HCEC 1CT (cell line): ENCODE measurements around the gene CDC42EP5.

Source experiments
- DNase-seq: peaks from one replicate; pipeline ENCODE4 v3.0.0-alpha.2; 2017

CDC42EP5 gene

DNA sequence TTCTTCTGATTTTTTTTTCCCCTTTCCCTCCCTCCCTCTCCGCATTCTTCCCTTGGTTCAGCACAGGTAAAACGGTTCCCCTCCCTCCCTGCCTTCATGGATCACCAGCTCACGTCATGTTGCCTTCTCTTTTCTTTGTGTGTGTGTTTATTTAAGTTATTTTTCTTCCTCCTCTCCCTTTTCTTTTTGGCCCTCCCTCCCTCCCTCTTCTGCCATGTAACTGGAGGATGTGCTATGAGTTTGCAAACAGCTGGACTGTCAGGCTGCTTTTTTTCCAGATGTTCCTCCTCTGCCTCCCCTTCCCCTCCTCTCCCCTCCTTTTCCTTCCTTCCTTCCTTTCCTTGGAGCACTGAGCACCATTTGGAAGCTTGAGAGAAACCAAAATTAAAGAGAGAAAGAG lies 11.5 kb downstream of the CDC42EP5 start:
- DNase-seq = no peak

DNA sequence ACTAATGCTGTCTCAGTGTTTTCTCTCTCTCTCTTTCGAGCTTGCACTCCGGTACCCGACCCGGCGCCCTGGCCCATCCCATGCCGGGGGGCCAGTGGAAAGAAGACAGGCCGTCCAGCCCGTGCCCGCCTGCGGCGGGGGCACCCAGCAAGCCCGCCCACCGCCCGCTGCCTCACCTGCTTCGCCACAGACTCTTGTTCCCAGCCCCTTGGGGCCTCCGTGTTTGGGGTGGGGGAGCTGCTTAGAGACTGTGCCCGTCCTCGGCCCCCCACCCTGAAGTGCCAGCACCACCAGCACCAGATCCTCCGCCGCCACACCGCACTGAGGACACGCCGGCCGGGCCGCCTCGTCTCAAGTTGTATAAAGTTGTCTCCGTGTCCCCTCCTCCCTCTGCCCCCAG lies 11.9 kb downstream of the CDC42EP5 start:
- DNase-seq = no peak

GRCh38 chr19:54460230-54461005 lies 12.7 kb downstream of the CDC42EP5 start:
- DNase-seq = no peak

DNA sequence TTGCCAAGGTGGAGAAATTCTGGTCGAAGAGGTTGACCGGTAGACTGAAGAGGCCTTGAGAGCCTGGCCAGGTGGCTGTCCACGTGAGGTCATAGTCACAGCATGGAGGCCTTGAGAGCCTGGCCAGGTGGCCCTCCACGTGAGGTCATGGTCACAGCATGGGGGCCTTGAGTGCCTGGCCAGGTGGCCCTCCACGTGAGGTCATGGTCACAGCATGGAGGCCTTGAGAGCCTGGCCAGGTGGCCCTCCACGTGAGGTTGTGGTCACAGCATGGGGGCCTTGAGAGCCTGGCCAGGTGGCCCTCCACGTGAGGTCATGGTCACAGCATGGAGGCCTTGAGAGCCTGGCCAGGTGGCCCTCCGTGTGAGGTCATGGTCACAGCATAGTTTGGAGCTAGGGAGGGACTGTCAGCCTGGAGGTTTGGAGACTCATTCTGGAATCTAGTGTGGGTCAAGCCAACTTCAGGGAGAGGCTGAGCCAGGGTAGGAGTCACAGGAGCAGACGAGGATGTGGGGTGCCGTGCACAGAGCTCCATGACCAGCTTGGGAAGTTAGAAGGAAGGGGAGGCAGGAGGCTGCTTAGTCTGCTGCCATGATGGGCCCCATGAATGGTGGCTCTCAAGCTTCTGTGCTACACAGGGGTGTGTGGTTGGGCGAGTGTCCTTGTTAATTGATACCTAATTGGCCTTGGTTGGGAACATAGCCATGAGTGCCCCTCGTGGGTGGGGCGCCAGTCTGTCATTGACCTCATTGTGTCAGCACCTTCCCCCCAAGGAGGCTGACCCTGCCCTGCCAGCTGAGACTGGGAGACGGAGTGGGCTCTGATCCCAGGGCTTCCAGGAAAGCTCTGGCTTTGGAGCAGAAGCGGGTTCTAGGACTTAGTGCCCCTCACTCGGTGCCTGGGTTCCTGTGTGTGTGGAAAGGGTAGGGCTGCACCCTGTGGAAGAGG lies 13.5 kb downstream of the CDC42EP5 start:
- no peak for DNase-seq

GRCh38 chr19:54458648-54459281 lies 14.3 kb downstream of the CDC42EP5 start:
- DNase-seq = no peak

DNA sequence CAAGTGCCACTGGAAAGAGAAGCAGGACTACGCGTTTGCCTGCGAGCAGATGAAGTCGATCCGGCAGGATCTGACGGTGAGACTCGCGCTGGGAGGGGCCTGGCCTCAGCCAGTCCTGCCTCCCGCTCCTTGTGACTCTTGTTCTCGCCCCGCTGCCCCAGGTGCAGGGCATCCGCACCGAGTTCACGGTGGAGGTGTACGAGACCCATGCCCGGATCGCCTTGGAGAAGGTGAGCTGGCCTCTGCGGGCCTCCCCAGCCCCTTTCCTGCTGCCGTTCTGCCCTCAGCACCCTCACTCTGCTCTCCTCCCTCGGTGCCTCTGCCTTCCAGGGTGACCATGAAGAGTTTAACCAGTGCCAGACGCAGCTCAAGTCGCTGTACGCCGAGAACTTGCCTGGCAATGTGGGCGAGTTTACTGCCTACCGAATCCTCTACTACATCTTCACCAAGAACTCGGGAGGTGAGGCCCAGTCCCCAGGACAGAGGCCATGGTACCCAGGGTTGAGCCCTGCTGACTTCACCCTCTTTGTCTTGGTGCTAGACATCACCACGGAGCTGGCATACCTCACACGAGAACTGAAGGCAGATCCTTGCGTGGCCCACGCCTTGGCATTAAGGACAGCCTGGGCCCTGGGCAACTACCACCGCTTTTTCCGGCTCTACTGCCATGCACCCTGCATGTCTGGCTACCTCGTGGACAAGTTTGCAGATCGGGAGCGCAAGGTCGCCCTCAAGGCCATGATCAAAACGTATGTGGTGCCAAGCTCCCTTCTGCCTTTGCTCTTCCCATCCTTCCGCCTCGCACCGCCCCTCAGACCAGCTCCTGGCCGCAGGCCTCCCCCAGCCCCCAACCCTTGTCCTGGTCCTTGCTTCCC lies 15.1 kb downstream of the CDC42EP5 start:
- no peak for DNase-seq

GRCh38 chr19:54456423-54457373 lies 16.4 kb downstream of the CDC42EP5 start:
- DNase-seq = no peak

DNA sequence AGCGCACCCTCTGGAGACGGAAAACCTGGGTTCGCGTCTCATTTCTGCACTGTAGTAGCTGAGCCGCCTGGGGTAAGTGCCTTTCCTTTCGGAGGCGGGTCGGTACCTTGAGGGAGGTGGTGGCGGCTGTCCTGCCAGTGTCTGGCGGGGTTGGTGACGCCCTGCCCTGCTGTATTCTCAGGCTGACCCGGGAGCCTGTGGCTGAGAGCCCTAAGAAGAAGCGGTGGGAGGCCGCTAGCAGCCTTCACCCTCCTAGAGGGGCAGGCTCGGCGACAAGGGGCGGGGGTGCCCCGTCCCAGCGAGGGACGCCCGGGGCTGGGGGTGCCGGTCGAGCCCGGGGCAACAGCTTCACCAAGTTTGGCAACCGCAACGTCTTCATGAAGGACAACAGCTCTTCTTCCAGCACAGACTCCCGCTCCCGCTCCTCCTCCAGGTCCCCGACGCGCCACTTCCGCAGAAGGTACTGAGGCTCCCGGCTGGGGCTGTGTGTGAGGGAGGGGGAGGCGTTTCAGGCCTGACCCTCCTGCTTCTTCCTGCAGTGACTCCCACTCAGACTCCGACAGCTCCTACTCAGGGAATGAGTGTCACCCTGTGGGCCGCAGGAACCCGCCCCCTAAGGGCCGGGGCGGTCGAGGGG lies 17.2 kb downstream of the CDC42EP5 start:
- DNase-seq = no peak

- no peak for DNase-seq
These were observed 18.1 kb downstream of the CDC42EP5 start for GRCh38 chr19:54454781-54455675.

GRCh38 chr19:54453921-54454780 lies 18.9 kb downstream of the CDC42EP5 start:
- DNase-seq = no peak

- DNase-seq = no peak
These were observed 20.5 kb downstream of the CDC42EP5 start for GRCh38 chr19:54452626-54453025.

- DNase-seq = no peak
These were observed 21.1 kb downstream of the CDC42EP5 start for GRCh38 chr19:54451997-54452396.

- DNase-seq = no peak
These were observed 21.7 kb downstream of the CDC42EP5 start for GRCh38 chr19:54451331-54451871.

- DNase-seq = no peak
These were observed 23.4 kb downstream of the CDC42EP5 start for GRCh38 chr19:54449701-54450069.

- peak; percentile 98 for DNase-seq
These were observed 24.1 kb downstream of the CDC42EP5 start, which contains the start of gene LENG8 for GRCh38 chr19:54448774-54449700. Gene LENG8 (plus strand): TSS chr19:54449199. CDS start chr19:54451345, 2,146 bp downstream.

DNA sequence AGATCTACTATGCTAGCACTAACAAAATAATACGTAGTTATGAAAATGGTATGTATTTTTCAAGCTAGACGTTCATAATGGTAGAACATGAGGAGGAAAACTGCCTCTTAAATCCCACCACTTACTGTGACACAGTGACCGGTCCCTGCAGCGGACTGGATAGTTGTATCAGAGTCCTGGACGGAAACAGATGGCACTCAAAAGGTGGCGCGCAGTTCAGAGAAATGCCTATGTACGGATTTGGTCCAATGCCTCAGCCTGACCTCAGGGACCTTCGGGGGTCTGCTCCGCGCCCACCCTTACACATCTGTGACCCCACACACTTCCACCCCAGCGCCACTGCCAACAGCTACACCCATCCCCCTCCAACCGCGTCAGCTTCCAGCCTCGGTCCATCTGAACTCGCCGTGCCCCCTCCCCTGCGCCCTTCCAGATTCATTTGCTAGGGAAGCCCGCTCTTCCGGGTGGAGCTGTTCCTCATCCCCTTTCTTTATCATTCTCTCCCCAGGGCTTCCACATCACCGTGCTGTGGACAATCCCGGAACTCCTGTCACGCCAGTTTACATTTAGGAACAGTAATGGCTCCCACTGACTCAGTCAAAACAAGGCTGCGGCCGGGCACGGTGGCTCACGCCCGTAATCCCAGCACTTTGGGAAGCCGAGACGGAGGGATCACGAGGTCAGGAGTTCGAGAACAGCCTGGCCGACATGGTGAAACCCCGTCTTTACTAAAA lies 24.9 kb downstream of the CDC42EP5 start:
- peak; percentile 60 for DNase-seq
